A673 (cell line): Measurements from ENCODE around the gene GANC.

Experiments used
- CTCF ChIP-seq: fragments of 300-800, 200-600 bp; sonication (generic); conservative IDR thresholded peaks from 2 replicates; pipeline ENCODE4 v1.5.1; 2017; ENCODE audit warnings: low read depth, mild to moderate bottlenecking, antibody characterized with exemption, low read length, moderate library complexity, mixed read lengths
- EZH2 ChIP-seq: fragments of 200-600 bp; sonication (generic); IDR thresholded peaks from 2 replicates; pipeline ENCODE4 v1.6.1; 2017; ENCODE audit warnings: borderline replicate concordance, low read depth, mild to moderate bottlenecking, mixed read lengths, antibody characterized with exemption, low read length; ENCODE audit not compliant: poor library complexity, severe bottlenecking

- TF ChIP-seq EZH2 (no peak), CTCF (no peak)
Measured at GRCh38 chr15:42313463-42313862, 40.5 kb downstream of the GANC start.
